DMS114 treated with DMSO at 0.1 percent for 48 hours (cell line): ENCODE measurements around the gene CDC25B.
"Not testable (repeated sequence)": the region's sequence is repeated elsewhere in the genome, so short reads cannot be mapped to it uniquely, and the experiment has no call there.

Source experiments
- DNase-seq: peaks from one replicate; lab custom pipeline; 2025; ENCODE audit not compliant: unreplicated experiment; lab: John Stamatoyannopoulos, UW

The CDC25B gene

DNA sequence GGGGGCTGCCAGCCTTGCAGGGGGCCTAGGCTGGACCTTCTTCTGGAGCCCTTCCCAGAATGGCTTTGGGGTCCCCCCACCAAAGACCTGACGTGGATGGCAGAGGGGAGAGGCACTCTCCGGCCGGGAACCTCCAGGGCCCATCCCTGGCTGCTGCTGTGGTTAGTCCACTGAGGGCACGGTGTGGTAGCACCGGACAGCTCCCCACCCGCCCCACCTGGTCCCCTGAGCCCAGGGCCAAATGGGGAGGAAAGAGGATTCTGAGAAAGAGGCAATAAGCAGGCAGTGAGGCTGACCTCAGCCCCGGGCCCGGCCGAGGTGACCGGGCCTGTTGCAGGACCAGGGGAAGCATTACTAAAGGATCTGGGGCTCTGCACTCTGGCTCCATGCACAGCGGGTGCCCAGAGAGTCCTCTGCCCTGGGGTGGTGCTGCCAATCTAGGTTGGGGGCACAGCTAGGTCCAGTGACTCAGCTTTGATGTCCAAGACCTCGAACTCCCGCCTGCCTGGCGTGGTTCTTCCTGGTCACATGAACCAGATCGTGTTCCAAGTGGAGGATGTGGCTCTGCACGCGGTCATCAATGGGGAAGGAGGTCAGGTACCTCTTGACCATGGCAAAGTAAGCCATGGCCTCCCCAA is 11.8 kb upstream of the CDC25B start:
- no peak for DNase-seq

DNA sequence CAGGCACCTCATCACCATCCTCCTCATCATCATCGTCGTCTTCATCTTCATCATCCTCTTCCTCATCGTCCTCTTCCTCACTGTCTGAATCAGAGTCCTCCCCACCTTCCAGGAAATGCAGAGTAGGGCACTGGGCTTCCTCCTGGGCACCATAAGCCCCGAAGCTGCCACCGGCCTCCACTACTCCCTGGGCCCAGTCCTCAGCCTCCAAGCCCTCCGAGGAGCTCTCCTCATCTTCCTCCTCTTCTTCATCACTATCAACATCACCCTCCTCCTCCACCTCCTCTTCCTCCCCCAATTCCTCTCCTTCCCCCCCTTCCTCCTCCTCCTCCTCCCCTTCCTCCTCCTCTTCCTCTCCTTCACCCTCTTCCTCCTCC is 11.3 kb upstream of the CDC25B start:
- DNase-seq = no peak

DNA sequence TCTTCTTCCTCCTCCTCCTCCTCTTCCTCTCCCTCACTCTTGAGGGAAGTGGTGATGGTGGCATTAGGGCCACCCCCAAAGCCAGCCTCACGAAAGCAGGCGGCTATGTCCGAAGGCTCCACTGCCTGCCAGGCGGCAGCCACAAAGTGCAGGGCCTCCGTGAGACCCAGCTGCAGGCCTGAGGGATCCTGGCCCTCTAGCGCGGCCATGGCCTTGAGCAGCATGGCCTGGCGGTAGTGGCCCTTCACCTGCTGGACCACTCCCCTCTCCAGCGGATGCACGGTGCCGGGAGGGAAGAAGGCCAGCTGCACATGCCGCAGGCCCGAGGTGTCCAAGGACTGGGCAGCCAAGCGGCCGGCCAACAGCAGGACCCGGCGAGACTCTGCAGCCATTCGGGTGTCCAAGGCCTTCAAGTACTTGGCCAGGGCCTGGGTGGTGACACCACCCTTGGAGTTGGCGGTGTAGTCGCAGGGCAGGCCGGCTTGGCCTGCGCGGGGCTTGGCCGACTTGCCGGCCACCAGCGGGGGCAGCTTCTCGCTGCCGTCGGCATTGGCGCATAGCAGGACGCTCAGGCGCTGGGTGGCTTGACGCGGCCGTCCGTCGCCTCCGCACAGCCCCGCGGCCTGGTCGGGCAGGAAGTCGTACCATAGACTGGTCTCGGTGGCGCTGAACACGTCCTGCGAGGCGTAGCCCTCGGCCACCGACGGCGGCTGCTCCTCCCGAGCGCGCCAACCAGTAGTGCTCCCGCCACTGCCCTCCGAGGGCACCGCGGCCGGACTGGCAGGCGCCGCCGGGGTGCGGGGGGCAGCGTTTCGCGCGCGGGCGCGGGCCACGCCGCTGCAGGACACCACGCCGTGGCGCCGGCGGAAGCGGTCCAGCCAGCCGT is 10.6 kb upstream of the CDC25B start:
- DNase-seq = no peak

DNA sequence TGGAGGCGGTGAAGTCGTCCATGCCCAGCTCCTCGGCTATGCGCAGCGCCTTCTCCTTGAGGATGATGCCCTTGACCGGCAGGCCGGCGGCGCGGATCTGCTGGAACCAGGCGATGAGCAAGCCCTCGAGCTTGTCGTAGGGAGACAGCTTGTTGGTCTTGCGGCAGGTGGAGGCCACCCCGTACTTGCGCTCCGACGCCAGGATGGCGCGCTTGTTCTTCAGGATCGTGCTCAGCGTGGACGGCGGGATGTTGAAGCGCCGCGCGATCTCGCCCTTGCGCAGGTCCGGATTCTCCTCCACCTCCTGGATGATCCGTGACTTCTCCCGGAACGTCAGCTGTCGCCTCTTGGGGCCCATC is 10.0 kb upstream of the CDC25B start:
- peak; percentile 29 for DNase-seq

DNA sequence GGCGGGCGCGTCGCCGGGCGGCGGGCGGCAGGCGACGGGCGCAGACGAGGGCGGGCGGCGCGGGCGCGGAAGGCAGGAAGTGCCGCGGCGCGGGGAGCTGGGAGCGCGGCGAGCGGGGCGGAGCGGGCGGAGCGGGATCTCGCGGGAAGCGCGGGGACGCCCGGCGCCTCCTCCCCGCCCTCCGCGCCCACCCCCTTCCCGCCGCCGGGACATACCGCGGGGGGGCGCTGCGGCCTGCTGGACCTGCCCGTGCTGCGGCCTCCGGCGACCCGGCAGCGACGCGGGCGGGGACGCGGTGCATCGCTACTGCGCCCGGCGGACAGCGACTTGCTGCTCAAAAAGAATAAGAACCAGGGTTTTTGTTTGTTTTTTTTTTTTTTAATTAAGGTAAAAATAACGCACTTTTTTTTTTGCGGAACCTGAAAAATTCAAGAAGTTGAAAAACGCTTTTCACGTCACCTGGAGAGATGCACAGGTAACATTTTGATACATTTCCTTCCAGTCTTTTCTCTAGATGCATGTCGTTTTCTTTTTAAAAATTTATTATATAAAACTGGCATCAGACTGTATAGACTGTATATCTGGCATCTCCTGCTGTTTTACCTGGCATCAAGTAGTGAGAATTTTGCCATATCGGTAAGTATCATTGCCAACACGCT is 9.3 kb upstream of the CDC25B start, which contains the start of gene CENPB:
Gene CENPB (minus strand): TSS at position 76 of the 659 bp plus-strand sequence. CDS start 257 bp downstream, outside the sequence.
- DNase-seq = peak; percentile 66

DNA sequence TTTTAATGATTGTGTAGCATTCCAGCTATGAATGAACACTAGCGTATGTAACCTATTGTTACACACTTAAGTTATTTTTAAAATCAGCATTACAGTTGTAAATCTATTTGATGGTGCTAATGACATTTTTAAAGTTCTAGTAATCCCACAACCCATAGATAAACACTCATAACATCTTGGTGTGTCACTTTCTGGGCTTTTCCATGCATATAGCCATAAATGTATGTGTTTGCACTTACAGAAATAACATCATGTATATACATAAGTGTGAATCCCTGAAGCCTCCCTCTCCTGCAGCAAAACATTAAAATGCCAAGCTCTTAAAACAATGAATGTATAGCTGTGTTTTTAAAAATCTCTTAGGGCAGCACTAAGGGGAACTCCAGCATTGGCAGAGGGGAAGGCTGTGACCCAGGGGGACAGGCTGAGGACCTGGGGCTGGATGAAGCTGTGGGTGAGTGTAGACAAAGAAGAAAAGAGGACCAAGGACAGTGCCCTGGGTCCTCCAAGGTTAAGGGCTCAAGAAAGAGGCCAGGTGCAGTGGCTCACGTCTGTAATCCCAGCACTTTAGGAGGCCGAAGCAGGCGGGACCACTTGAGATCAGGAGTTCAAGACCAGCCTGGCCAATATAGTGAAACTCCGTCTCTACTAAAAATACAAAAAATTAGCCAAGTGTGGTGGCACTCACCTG is 8.6 kb upstream of the CDC25B start:
- DNase-seq = no peak

DNA sequence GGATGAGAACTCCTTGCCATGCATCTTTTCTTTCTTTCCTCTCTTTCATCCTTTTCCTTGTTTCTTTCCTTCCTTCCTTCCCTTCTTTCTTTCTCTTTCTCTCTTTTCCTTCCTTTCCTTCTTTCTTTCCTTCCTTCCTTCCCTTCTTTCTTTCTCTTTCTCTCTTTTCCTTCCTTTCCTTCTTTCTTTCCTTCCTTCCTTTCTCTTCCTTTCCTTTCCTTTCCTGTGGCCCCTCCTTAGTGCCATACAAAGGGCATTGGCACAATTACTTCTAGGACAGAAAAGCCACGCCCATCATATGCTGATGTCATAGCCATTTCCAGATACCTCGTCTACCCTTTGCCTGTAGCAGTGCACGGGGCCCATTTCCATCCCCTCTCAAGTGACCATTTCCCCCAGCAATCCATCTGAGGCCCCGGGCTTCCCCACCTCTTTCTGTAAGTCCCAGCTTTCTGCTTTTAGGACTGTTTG is 7.4 kb upstream of the CDC25B start:
- DNase-seq = peak; percentile 11

DNA sequence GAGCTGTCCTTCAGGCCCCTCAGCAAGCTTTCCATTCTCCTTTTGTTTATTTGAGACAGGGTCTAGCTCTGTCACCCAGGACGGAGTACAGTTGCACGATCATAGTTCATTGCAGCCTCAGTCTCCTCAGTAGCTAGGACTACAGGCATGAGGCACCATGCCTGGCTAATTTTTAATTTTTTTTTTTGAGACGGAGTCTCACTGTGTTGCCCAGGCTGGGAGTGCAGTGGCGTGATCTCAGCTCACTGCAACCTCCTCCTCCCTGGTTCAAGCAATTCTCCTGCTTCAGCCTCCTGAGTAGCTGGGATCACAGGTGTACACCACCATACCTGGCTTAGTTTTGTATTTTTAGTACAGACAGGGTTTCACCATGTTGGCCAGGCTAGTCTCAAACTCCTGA is 6.9 kb upstream of the CDC25B start:
- DNase-seq = not testable (repeated sequence)

DNA sequence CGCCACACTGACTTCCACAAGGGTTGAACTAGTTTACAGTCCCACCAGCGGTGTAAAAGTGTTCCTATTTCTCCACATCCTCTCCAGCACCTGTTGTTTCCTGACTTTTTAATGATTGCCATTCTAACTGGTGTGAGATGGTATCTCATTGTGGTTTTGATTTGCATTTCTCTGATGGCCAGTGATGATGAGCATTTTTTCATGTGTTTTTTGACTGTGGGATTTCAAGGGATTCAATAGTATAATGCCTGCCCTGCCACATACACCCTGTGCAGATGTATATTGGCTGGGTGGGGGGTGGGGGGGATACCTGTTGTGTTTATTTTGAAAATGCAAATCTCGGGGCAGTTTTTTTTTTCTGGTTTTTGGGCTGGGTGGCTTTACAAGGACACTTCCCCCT is 1.9 kb upstream of the CDC25B start:
- not testable (repeated sequence) for DNase-seq

DNA sequence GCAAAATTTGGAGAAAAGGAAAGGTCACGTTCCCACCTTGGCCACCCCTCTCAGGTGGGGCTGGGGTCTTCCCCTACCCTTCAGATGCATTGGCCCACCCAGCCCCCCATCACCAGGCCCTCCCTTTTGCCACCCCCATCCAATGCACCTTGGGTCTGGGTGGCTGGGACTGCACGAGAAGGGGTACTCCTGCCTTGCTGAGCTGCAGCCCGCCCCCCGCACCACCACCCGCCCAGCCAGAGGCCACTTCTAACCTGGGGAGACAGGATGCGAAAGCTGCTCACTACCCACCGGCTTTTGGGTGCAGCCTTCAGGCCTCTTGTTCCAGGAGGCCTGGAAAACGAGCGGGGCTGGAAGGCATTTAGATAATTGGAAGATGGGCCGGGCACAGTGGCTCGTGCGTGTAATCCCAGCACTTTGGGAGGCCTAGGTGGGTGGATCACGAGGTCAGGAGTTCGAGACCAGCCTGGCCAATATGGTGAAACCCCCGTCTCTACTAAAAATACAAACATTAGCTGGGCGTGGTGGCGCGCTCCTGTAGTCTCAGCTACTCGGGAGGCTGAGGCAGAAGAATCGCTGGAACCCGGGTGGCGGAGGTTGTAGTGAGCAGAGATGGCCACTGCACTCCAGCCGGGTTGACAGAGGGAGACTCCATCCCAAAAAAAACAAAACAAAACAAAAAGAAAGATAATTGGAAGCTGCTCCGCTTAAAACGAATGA is 1.2 kb upstream of the CDC25B start:
- DNase-seq = no peak

DNA sequence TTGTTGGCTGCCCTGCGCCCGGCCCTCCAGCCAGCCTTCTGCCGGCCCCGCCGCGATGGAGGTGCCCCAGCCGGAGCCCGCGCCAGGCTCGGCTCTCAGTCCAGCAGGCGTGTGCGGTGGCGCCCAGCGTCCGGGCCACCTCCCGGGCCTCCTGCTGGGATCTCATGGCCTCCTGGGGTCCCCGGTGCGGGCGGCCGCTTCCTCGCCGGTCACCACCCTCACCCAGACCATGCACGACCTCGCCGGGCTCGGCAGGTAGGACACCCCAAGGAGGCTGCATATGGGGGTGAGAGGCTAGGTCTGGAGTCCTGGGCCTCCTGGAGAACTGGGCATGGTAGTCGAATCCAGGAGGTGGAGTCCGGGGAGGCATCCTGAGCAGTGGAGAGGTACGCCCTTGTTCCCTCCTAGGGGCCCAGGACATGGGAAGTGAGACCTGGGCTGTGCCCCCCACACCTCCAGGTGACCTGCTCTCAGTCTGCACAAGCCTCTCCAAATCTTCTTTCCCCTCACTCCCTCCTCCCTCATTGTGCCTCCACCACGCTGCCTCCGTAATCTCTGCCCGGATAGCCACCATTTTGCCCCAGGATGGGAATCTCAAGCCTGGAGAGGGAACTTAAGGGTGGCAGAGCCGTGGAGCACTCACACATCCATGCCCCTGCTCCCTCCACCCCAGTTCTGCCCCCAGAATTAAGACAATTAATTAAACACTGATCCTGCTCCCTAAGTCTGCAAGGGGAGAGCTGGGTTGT is 541 bp downstream of the CDC25B start:
- no peak for DNase-seq

DNA sequence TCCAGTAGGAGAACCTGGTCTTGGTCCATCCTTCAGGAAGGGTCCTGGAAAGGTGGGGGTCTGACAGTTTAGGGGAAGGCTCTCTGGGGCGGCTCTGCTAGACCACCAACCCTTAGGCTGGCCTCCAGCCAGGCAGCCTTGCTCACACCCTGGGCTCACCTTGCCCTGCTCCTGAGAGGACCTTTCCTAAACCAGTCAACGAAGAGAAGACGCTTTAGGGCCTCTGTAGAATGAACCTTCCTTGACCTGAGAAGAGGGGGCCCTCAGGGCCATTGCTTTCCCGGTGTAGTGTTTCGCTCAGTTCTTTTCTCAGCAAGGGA is 1.1 kb downstream of the CDC25B start:
- no peak for DNase-seq

DNA sequence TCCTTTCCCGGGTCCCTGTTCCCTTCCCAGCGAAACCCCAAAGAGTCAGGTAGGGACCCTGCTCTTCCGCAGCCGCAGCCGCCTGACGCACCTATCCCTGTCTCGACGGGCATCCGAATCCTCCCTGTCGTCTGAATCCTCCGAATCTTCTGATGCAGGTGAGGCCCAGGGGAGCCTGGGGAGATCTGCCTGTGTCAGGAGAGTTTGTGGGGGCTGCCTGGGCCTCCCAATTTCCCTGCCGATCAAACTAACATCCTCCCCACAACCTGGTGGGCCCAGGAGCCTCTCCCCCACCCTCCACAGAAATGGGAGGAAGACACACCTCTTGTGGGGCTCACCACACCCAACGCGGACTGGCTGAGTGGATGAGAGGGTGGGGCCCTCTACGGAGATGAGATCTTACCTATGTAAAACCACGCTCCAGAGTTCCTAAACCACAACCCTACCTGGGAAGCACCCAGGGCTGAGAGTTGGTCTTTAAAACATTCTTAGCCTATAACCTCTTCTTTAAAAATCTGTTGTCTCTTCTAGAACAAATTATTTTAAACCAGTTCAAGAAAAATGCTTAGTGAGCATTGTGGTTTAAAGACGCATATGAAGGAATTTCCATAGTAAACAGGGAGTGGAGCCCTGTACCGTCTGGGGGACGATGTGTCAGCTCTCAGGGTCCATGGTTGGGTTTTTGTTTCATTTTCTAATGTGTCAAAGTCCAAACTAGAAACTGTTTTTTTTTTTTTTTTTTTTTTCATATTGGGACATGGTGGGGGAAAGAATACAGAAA is 1.7 kb downstream of the CDC25B start:
- no peak for DNase-seq

DNA sequence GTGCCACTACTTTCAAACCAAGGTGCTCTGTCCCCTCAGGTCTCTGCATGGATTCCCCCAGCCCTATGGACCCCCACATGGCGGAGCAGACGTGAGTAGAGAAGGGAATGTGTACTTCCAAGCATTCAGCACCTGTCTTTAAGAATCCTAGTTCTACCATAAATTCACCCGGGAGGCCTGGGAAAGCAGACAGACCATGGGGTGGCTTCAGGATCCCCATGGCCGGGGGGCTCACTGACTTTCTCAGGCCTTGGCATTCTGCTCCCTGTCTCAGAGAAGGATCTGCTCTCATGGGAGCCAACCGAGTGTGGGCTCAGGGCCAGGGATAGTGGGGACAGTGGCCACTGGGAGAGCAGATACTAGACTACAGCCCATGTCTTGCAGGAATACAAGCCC is 2.3 kb downstream of the CDC25B start:
- DNase-seq = no peak

DNA sequence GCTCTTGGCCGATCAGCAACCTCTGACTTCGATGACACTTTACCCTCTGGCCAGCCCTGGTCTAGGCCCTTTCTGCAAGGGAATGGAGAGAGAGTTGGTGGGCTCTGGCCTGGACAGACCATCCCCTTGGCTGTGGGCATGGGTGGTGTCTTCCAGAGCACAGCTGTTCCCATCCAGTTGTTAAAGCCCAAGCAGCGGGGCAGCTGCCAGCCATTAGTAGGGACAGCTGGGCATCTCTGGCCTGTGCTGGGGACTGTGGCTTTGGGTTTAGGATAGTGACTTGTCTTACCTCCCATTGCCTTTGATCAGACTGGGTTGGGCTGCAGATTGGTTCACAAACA is 2.8 kb downstream of the CDC25B start:
- DNase-seq = no peak

DNA sequence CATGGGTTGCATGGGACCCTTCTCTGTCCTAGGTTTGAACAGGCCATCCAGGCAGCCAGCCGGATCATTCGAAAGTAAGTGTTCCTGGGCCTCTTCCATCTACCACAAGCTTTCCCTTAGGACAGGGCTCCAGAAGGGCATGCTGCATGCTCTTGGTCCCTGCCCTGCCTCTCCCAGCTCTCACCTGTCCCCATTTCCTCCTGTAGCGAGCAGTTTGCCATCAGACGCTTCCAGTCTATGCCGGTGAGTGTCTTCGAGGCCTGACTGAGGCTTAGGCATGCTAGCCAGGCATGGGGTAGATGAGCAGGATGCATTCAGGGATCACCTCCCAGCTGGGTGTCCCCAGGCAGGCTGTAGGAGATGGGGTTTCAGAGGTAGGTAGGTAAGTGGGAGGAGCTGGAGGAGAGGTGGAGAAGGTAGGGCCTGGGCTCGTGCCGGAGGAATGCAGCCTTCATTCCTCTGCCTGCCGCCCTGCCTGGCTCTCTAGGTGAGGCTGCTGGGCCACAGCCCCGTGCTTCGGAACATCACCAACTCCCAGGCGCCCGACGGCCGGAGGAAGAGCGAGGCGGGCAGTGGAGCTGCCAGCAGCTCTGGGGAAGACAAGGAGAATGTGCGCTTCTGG is 4.3 kb downstream of the CDC25B start:
- no peak for DNase-seq

DNA sequence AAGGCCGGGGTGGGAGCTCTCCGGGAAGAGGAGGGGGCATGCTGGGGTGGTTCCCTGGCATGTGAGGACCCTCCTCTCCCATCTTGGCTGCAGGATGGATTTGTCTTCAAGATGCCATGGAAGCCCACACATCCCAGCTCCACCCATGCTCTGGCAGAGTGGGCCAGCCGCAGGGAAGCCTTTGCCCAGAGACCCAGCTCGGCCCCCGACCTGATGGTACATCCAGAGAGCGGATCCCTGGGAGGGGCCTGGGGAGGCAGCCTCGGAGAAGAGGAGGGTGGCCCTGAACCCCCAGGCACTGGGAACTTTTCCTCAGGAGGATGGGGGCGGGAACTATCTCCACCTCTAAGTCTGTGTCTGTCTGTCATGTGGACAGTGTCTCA is 4.8 kb downstream of the CDC25B start:
- no peak for DNase-seq

DNA sequence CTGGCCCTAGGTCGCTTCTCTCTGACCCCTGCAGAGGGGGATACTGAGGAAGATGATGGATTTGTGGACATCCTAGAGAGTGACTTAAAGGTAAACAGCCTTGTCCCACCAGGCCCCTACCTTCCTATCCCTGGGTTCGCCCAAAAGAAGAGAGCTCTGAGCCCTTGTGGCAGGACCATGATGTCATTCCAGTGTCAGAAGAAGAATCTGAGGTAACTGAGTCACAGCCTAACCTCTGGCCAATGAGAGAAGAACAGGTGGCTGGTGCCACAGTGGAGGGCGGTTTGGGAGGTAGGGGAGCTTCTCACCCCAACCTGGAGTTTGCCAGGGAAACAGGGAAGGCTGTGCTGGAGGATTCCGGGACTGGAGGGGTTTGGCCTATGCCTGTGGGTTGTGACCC is 5.2 kb downstream of the CDC25B start:
- no peak for DNase-seq

DNA sequence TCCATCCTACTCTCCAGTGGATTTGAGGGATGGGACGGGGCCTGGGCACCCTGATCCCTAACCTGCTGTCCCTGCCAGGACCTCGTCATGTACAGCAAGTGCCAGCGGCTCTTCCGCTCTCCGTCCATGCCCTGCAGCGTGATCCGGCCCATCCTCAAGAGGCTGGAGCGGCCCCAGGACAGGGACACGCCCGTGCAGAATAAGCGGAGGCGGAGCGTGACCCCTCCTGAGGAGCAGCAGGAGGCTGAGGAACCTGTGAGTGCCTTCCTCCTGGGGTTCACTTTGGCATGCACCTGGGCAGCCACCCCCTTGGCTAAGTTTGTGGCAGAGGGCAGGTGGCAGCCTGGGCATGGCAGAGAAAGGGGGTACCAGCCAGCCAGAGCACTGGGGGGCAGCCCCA is 5.7 kb downstream of the CDC25B start:
- no peak for DNase-seq
